Hepatocyte (in vitro differentiated cells): ENCODE data around the gene AKR1B1.

ENCODE experiments used
- CTCF ChIP-seq: fragments of 200-600 bp; sonication (generic); IDR thresholded peaks from 2 replicates; pipeline ENCODE4 v1.5.1; 2016; ENCODE audit warnings: antibody characterized with exemption, mild to moderate bottlenecking; ENCODE audit not compliant: poor library complexity
- EZH2 ChIP-seq: fragments of 200-600 bp; sonication (generic); IDR thresholded peaks from 2 replicates; pipeline ENCODE4 v1.6.1; 2016; ENCODE audit warnings: antibody characterized with exemption, mild to moderate bottlenecking, borderline replicate concordance

- TF ChIP-seq CTCF, result no peak
- TF ChIP-seq EZH2, result no peak
Observed at GRCh38 chr7:134443396-134444070, 15.4 kb downstream of the AKR1B1 start.
